ENCODE results near the gene CLIP1. TPM values are rescaled to one million over a fixed set of nuclear protein-coding genes. Genes with fewer than 3 reads are reported as not detected.
A peak's percentile ranks its signal among the peaks of the same experiment; 100 is the strongest.

CLIP1 gene
- total and polyA plus RNA-seq, 2 of the 4 experiments (the other 2 are of a cell fraction), result 38.0 to 54.8 TPM

DNA sequence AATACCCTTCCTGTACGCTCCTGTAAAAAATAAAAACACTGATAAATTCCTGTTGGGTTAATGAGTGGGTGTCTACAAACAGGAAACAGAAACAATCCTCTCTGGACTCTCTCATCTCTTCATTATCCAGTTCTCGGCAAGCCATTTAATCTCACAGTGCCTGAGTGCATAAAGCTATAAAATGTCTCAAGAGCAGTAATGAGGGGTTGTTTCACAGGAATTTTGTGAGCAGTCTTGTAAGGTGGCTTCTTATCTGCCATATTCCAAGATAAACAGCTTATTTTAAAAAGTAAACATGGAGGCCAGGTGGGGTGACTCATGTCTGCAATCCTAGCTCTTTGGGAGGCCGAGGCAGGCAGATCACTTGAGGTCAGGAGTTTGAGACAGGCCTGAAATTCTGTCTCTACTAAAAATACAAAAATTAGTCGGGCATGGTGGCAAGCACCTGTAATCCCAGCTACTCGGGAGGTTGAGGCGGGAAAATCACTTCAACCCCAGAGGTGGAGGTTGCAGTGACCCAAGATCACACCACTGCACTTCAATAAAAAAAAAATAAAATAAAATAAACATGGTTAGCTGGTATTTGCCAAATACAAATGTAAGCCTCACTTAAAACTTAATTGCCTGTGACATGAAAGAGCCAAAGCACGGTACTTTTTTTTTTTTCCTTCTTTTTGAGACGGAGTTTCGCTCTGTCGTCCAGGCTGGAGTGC is 54.0 kb downstream of the CLIP1 start:
- no peak overlapping the region; the same call in 1 of the 2 replicates for H3K14ac ChIP-seq (replicated peaks; ENCODE audit: low read depth, low read length)
- H3K56ac ChIP-seq (ENCODE audit: extremely low read depth, insufficient read depth, low read length), result no peak overlapping the region
- in situ Hi-C loops (cut with MboI; ENCODE audit: low sequenced_read_pairs) (no loop called here), intact Hi-C loops (cut with micrococcal nuclease) (no loop called here), dilution Hi-C loops (cut with HindIII; ENCODE audit: low sequenced_read_pairs, unreplicated experiment) (no loop called here)
- no peaks in the 10 kb centered on the region for H3K9me3 ChIP-seq (ENCODE audit: control insufficient read depth, insufficient read depth, low read length)
- H3K4me3 ChIP-seq (ENCODE audit: insufficient read depth, low read depth, low read length), result no peak overlapping the region
- peak overlapping the region; percentile 48 to 54; a peak in 2 of 4 replicates for H4K8ac ChIP-seq (ENCODE audit: low read depth in 2 of 2, low read length in 2 of 2)
- peak overlapping the region; percentile 67; the same call in 1 of the 2 replicates for H2BK20ac ChIP-seq (ENCODE audit: low read depth, low read length)
- H2BK15ac ChIP-seq (ENCODE audit: low read depth, low read length), result no peak overlapping the region
- H3K27ac ChIP-seq (ENCODE audit: insufficient read depth, low read length), result peak overlapping the region; percentile 61; the same call in 1 of the 2 replicates
- peaks cover 24% of the 10 kb centered on the region for H3K4me1 ChIP-seq (ENCODE audit: control insufficient read depth, insufficient read depth, low read length)
- H3K79me1 ChIP-seq (ENCODE audit: low read depth in 1 of 2, low read length in 2 of 2), result peaks cover 16 to 77% of the 10 kb centered on the region in 2 experiments
- peaks cover 7% of the 10 kb centered on the region for H3K36me3 ChIP-seq (ENCODE audit: control insufficient read depth, insufficient read depth, low read length)
- 0 out of 2 replicates have a peak, but pooled peaks have one; percentile 21 for TF ChIP-seq BHLHE40 (IDR thresholded peaks at IDR 0.05; ENCODE audit: low read depth, low read length)
- no peak for TF ChIP-seq MXI1 (IDR thresholded peaks at IDR 0.05; ENCODE audit: borderline replicate concordance, low read depth, low read length)
- no peak for TF ChIP-seq NFE2L2 (IDR thresholded peaks at IDR 0.05; ENCODE audit: low read depth, low read length)
- peak; percentile 60; the same call in 1 of the 2 replicates for TF ChIP-seq FOS (IDR thresholded peaks at IDR 0.05; ENCODE audit: low read depth, low read length)
- no peak for TF ChIP-seq POLR2A (IDR thresholded peaks at IDR 0.05; ENCODE audit: low read depth, low read length)
- no peak for TF ChIP-seq USF2 (IDR thresholded peaks at IDR 0.05; ENCODE audit: low read depth, low read length)
- no peak for TF ChIP-seq SMC3 (IDR thresholded peaks at IDR 0.05; ENCODE audit: low read depth, low read length)
- no peak for TF ChIP-seq RAD21 (IDR thresholded peaks at IDR 0.05; ENCODE audit: low read length)
- TF ChIP-seq CEBPB (IDR thresholded peaks at IDR 0.05; ENCODE audit: low read depth, low read length), result no peak
- TF ChIP-seq RFX5 (IDR thresholded peaks at IDR 0.05; ENCODE audit: low read depth, low read length), result no peak
- ChIA-PET POLR2A (ENCODE audit: unreplicated experiment) (interaction anchor here (0.5 kb wide), 1 partner anchor 19 kb away, joined by 4 read pairs; no protein-coding TSS in a partner anchor), CTCF (interaction anchor here (0.6 kb wide), 1 partner anchor 19 kb away, joined by 3 read pairs; no protein-coding TSS in a partner anchor)
- no peaks in the 10 kb centered on the region for H3K27me3 ChIP-seq (ENCODE audit: control insufficient read depth, insufficient read depth, low read length)
- H3K4me2 ChIP-seq (ENCODE audit: low read depth, low read length), result peak overlapping the region; percentile 77
- H4K20me1 ChIP-seq (ENCODE audit: insufficient read depth, low read length), result peaks cover 12% of the 10 kb centered on the region; the same call in 1 of the 2 replicates
- H2AK5ac ChIP-seq (ENCODE audit: low read depth, low read length), result no peak overlapping the region
- BruUV-seq (replicated peaks), result no TSS peak
- H3K23ac ChIP-seq (ENCODE audit: low read depth, low read length), result peak overlapping the region; percentile 5; the same call in 1 of the 2 replicates
- peak overlapping the region; percentile 85 for H2BK5ac ChIP-seq (ENCODE audit: low read depth, low read length, poor library complexity, severe bottlenecking)
- H3K4ac ChIP-seq (ENCODE audit: low read depth, low read length), result peak overlapping the region; percentile 28; the same call in 1 of the 2 replicates
- peak; percentile 50 for ATAC-seq (ENCODE audit: low read depth)
- no peak overlapping the region for H2AK9ac ChIP-seq (replicated peaks; ENCODE audit: low read depth, low read length, poor library complexity)
- H2BK120ac ChIP-seq (ENCODE audit: low read depth, low read length), result peak overlapping the region; percentile 44
- H3K9ac ChIP-seq (ENCODE audit: low read depth, low read length), result no peak overlapping the region
- WGBS, 2 experiments (ENCODE audit: extremely low coverage in 2 of 2, insufficient read length in 1 of 2), result no CpG with 5 or more reads among the region's 10 CpGs
- no peak overlapping the region for H2AFZ ChIP-seq (replicated peaks; ENCODE audit: low read length, poor library complexity)
- peak; percentile 81 for DNase-seq
- H3K18ac ChIP-seq (ENCODE audit: low read depth, low read length), result peak overlapping the region; percentile 61; the same call in 1 of the 2 replicates
- H4K5ac ChIP-seq (ENCODE audit: low read depth, low read length), result no peak overlapping the region
- peaks cover 16% of the 10 kb centered on the region for H3K9me1 ChIP-seq (ENCODE audit: insufficient read depth, low read length)
- peak overlapping the region; percentile 30; the same call in 1 of the 2 replicates for H4K91ac ChIP-seq (ENCODE audit: insufficient read depth, low read depth, low read length)

All from IMR-90 (cell line).